Ishikawa (cell line): ENCODE data around the gene ANLN.

Source experiments
- CEBPB ChIP-seq: IDR thresholded peaks from 2 replicates; pipeline ENCODE4 v1.6.1; 2012
- CREB1 ChIP-seq: IDR thresholded peaks from 2 replicates; pipeline ENCODE4 v1.6.1; 2012; ENCODE audit warnings: low read depth
- EGR1 ChIP-seq: IDR thresholded peaks from 2 replicates; pipeline ENCODE4 v1.6.1; 2012
- EP300 ChIP-seq: IDR thresholded peaks from 2 replicates; pipeline ENCODE4 v1.6.1; 2012; ENCODE audit warnings: borderline replicate concordance
- FOXM1 ChIP-seq: IDR thresholded peaks from 2 replicates; pipeline ENCODE4 v1.6.1; 2012; ENCODE audit warnings: low read depth, borderline replicate concordance
- NFIC ChIP-seq: IDR thresholded peaks from 2 replicates; pipeline ENCODE4 v1.6.1; 2012
- RAD21 ChIP-seq: IDR thresholded peaks from 2 replicates; pipeline ENCODE4 v1.6.1; 2012; ENCODE audit warnings: low read depth
- TAF1 ChIP-seq: IDR thresholded peaks from 2 replicates; pipeline ENCODE4 v1.6.1; 2012; ENCODE audit warnings: low read depth, mild to moderate bottlenecking
- TCF12 ChIP-seq: IDR thresholded peaks from 2 replicates; pipeline ENCODE4 v1.6.1; 2012; ENCODE audit warnings: low read depth
- TEAD4 ChIP-seq: IDR thresholded peaks from 2 replicates; pipeline ENCODE4 v1.6.1; 2012
- YY1 ChIP-seq: IDR thresholded peaks from 2 replicates; pipeline ENCODE4 v1.6.1; 2012; ENCODE audit warnings: low read depth
- ZBTB7A ChIP-seq: IDR thresholded peaks from 2 replicates; pipeline ENCODE4 v1.6.1; 2012; ENCODE audit warnings: low read depth
- TF ChIP-seq, protein P1 (sequence below): IDR thresholded peaks from 2 replicates; pipeline ENCODE4 v1.6.1; 2012
- TF ChIP-seq, protein P2 (sequence below): IDR thresholded peaks from 2 replicates; pipeline ENCODE4 v1.6.1; 2012; ENCODE audit warnings: low read depth, mild to moderate bottlenecking
- TF ChIP-seq, protein P3 (sequence below): IDR thresholded peaks from 2 replicates; pipeline ENCODE4 v1.6.1; 2012

ANLN gene

DNA sequence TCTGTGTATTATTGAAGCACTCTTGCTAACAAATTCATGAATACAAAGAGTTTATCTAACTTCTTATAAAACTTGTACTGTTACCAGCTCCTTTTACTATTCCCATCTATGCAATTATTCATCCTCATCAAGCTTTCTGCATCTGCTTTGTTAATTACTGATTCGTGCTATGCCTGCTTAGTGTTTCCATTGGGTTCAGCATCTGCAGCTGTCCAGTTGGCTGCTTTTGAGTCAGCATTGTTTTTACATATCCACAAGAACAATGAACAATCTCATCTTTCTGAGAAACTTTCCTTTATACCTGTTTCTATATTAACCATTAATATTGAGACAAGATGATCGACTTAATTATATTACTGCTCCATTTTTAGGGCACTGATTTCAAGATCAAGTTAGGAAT is 19.6 kb upstream of the ANLN start:
- TF ChIP-seq EGR1, result no peak
- no peak for TF ChIP-seq TAF1
- TF ChIP-seq, protein P1, sequence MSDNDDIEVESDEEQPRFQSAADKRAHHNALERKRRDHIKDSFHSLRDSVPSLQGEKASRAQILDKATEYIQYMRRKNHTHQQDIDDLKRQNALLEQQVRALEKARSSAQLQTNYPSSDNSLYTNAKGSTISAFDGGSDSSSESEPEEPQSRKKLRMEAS, result no peak
- TF ChIP-seq, protein P2, sequence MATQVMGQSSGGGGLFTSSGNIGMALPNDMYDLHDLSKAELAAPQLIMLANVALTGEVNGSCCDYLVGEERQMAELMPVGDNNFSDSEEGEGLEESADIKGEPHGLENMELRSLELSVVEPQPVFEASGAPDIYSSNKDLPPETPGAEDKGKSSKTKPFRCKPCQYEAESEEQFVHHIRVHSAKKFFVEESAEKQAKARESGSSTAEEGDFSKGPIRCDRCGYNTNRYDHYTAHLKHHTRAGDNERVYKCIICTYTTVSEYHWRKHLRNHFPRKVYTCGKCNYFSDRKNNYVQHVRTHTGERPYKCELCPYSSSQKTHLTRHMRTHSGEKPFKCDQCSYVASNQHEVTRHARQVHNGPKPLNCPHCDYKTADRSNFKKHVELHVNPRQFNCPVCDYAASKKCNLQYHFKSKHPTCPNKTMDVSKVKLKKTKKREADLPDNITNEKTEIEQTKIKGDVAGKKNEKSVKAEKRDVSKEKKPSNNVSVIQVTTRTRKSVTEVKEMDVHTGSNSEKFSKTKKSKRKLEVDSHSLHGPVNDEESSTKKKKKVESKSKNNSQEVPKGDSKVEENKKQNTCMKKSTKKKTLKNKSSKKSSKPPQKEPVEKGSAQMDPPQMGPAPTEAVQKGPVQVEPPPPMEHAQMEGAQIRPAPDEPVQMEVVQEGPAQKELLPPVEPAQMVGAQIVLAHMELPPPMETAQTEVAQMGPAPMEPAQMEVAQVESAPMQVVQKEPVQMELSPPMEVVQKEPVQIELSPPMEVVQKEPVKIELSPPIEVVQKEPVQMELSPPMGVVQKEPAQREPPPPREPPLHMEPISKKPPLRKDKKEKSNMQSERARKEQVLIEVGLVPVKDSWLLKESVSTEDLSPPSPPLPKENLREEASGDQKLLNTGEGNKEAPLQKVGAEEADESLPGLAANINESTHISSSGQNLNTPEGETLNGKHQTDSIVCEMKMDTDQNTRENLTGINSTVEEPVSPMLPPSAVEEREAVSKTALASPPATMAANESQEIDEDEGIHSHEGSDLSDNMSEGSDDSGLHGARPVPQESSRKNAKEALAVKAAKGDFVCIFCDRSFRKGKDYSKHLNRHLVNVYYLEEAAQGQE, result no peak
- TF ChIP-seq TEAD4, result no peak
- TF ChIP-seq ZBTB7A, result no peak
- no peak for TF ChIP-seq NFIC
- TF ChIP-seq, protein P3, sequence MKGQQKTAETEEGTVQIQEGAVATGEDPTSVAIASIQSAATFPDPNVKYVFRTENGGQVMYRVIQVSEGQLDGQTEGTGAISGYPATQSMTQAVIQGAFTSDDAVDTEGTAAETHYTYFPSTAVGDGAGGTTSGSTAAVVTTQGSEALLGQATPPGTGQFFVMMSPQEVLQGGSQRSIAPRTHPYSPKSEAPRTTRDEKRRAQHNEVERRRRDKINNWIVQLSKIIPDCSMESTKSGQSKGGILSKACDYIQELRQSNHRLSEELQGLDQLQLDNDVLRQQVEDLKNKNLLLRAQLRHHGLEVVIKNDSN, result no peak

DNA sequence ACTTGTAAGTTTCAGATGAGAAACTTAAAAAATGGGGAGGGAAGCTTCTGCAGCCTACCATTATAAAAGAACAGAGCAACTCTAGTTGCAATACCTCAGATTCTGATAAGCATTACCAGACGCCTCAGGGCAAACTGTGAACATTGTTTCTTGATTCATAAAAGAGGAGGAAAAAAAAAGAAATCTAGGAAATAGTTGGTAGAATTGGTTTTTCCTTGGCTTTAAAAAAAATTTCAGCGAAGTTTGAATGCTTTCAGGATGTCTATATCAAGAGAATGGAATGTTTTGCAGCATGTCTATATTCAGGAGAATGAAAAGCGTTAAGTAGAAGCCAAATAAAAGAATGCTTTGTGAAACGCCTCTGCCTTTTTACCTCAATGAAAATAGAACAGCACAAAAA is 17.5 kb upstream of the ANLN start:
- TF ChIP-seq CREB1 (no peak), EP300 (no peak), ZBTB7A (no peak), EGR1 (no peak), TAF1 (no peak), NFIC (no peak), CEBPB (no peak), YY1 (no peak), RAD21 (no peak), TEAD4 (no peak), TCF12 (no peak), FOXM1 (no peak)
- TF ChIP-seq, protein P2, result no peak
- TF ChIP-seq, protein P1, result no peak
- TF ChIP-seq, protein P3, result no peak

DNA sequence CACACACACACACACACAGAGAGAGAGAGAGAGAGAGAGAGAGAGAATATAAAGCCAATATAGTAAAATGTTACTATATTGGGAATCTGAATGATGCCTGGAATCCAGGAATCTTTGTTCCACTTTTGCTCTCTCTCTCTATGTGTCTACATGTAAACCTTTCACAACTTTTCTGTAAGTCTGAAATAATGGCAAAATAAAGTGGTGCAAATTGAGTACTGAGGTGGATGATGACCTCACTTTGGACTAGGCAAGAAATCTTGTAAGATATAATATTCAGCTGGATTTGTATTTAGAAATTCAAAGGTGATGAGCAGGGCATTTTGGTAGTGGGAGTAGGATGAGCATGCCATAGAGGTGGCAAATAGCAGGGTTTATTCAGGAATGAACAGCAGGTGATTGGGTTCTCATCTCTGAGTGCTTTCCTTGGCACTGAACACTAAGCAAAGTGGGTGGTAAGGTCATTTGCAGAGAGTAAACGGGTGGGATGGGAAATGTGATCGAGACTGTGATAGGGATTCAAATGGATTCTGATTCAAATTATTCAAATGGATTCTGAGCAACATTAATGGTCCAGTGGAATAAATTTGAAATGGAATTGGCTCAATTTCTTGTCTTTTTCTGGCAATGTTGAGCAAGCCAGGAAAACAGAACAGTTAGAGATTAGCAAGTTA is 9.7 kb upstream of the ANLN start:
- TF ChIP-seq TAF1 (no peak), YY1 (no peak), NFIC (no peak), CREB1 (no peak), EGR1 (no peak)
- TF ChIP-seq, protein P3, result no peak
- TF ChIP-seq, protein P1, result no peak

DNA sequence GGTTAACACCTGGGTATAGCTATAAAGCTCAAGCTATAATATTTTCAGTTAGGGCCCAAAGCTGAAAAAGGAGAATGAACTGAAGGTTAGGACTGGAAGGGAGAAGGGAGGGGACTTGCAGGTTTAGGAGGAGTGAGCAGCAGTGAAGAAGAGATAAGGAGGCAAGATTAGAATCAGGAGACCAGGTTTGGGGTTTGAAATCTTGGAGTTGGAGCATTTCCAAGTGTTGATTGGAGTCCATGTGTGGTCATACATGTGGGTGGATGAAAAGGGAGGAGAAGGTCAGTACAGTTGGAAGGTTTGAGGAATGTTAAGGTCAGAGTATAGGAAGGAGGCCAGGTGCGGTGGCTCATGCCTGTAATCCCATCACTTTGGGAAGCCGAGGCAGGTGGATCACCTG is 8.6 kb upstream of the ANLN start:
- TF ChIP-seq, protein P2, result no peak
- TF ChIP-seq CEBPB (no peak), YY1 (no peak), CREB1 (no peak), EP300 (no peak)
